ENCODE results near the gene ZNF48.

ZNF48 gene

DNA sequence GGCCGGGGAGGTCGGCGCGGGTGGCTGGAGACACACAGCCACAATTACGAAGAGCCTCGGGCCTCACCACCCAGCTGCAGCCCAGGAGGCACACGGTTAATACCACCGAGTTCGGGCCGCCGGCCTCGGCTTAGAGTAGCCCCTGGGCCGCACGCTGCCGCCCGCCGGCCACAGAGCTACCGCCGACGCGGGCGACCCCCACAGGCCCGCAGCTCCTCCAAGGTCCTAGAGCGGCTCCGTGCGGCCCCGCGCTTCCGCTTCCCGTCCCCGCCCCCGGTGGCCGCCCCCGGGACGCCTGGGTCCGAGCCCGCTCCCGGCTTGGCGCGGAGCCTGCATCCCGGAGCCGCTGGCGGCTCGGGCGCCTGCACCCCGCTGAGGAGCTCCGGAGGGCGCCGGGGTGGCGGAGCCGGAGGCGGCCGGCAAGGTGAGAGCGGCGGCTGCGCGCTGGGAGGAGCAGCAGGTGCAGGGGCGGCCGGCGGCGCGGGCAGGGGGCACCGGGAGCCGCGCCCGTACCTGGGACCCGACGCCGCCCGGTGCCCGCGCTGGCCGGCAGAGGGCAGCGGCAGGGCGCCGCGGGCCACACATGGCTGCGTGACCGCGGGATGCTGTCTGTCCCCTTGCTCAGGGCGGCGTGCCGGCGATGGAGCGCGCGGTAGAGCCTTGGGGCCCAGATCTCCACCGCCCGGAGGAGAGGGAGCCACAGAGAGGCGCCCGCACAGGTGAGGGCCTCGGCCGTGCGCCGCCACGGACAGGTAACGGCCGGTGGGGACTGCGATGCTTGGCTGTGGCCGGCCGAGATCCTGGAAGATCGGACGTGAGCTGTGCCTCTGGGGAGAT lies at the start of gene ZNF48:
Gene ZNF48, plus strand, starts transcription at position 266 of the 837 bp plus-strand sequence. Its CDS starts 375 bp downstream, at position 641.
- peak in 1 of 2 experiments; percentile 68 for DNase-seq

DNA sequence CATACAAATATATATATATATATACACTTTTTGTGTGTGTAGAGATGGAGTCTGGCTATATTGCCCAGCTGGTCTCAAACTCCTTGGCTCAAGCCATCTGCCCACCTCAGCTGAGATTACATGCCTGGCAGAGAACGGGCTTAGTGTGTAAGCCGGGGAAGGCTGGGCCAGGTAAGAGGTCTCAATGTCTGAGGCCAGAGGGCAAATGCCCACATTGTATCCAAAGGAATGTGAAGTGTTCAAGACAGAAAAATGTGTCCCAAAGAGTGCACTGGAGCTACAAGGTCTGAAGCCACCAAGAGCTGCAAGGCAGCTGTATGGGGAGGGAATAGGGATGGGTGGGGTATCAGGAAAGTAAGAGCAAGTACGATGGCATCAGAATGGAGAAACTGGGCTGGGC lies 48.9 kb upstream of the ZNF48 start:
- no peak for DNase-seq

DNA sequence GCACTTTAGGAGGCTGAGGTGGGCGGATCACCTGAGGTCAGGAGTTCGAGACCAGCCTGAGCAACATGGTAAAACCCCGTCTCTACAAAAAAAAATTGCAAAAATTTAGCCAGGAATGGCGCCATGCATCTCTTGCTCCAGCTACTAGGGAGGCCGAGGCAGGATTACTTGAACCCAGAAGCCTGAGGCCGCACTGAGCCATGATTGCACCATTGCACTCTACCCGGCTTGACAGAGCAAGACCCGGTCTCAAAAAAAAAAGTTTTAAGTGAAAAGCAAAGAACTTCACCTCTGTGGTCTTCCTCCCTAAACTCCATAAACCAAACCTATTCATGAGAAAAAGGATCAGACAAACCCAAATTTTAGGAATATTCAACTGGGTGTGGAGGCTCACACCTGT lies 47.1 kb upstream of the ZNF48 start:
- no peak for DNase-seq

DNA sequence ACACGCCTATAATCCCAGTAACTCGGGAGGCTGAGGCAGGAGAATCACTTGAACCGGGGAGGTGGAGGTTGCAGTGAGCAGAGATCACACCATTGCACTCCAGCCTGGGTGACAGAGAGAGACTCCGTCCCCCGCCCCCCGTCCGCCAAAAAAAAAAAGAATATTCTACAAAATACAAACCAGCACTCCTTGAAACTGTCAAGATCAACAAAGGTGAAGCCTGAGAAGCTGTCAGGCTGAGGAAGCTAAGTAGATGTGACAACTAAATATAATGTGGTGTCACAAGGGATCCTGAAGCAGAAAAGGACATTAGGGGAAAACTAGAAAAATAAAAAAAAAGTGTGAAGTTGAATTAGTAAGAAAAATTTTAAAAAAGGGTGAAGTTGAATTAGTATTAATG lies 46.3 kb upstream of the ZNF48 start:
- DNase-seq = no peak

DNA sequence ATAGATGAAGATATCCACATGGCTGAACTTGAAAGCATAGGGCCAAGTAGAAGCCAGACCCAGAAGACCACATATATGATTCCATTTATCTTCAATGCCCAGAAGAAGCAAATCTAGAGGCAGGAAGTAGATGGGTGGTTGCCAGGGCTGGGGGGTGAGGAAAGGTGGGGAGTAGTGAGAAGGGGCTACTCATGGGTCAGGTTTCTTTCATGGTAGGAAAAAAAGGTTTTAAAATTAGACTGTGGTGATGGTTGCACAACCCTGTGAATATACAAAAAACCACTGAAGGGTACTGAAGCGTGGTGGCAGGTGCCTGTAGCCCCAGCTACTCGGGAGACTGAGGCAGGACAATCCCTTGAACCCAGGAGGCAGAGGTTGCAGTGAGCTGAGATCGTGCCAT lies 45.5 kb upstream of the ZNF48 start:
- DNase-seq = no peak

DNA sequence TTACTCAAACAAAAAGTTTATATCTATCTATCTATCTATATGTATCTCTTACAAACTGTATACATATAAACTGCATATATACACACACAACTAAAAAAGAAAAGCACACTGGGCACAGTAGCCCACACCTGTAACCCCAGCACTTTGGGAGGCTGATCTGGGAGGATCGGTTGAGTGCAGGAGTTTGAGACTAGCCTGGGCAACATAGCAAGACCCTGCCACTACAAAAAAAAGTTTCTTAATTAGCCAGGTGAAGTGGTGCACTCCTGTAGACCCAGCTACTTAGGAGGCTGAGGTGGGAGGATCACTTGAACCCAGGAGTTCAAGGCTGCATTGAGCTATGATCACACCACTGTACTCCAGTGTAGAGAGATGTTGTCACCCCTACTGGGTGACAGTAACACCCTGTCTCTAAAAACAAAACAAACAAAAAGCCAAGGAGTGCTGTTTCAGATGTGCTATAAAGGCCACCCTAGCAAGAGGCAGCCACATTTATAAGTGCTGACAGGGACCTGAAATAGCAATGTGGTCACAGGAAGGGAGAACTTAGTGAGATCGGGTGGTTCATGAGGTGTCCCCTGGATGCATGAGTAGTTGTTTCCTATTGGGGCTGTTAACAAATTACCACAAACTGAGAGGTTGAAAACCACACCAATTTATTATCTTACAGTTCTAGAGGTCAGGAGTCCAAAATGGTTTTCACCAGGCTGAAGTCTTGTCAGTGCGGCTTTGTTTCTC lies 44.9 kb upstream of the ZNF48 start:
- no peak for DNase-seq

DNA sequence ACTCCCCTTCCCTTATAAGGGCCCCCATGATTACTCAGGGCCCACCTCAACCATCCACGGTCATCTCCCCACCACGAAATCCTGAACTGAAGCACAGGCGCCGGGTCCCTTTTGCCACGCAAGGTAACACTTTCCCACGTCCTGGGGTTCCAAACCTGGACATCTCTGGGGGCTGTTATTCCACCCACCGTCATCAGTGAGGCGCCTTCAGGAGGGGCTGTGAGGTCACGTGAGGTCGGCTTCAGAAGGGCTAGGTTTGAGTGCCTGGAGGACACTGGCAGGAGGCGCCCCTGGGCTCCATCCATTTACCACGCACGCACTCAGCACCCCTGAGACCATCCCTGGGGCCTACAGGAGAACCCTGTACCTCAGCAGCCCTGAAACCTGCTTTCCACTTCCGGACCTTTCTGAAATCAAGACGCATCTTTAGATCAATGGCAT lies 44.2 kb upstream of the ZNF48 start:
- no peak for DNase-seq

DNA sequence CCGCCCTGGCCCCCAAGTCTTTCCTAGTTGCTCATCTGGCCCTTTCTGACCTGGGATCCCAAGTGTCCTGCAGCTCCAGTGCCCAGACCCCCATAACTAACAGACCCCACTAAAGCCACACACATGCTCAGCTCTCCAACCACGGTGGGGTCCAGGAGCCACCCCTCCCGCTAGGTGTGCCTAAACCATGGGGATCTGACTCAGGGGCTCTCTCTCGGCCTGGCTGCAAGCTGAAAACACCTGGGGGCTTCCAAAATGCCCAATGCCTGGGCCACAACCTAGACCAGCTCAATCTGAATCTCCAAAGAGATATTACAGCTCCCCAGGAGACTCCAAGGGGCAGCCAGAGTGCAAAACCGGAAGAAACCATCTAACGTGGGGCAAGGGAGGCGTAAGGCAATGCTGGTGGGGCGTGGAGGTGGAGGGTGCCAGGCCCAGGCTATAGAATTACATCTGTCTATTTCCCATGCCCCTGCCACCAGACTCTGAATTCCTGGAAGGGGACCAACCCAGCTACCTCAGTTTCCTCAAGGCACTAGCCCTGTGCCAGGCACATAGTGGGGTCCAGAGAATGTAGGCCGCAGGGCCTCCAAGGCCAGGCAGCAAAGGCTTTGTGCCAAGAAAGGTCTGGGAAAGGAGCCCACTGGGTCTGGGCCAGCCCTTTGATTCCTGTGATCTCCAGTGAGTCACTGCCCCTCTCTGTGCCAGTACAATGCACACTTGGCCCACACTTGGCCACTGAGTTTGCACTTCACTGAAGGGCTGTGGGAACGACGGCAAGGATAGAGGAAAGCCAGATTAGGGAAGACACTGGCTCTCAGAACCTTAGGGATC lies 43.4 kb upstream of the ZNF48 start:
- peak in 1 of 2 experiments; percentile 35 for DNase-seq

DNA sequence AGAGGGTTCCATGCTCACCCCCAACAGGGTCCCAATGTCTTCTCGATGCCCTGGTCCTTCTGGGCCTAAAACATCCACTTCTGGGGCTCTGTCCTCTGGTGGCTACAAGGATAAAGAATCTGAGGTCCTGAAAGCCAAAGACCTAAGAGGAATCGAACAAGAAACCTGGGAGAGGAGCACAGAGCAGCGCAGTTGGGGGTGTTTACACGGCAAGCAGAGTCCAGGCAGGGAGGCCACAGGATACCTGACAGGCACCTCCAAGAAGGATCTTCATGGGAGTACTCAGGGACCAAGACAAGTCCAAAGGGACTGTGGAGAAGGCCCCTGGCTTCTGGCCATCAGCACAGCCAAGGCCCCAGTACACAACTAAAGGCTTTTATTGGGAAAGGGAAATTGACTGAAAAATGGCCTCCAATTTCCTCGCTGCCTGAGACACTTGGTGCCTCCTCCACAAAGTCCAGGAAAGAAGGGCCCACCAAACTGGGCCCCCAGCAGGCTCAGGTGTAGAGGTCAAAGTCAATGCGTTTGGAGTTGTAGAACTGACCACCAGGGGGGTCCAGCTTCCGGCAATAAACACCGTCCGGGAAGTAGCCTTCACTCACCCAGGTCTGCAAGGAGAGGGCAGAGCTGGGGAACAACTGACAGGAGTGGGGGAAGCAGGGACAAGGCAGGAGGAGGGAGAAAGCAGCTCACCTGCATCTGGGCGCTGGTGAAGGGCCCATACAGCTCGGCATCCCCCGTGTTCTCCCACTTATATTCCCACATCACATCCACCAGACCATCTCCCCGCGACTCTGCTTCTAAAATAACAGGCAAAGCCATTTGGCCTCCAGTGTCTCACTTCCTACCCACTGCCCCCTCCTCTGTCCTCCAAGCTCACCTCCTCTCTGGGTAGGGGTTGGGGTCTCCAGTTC lies 42.5 kb upstream of the ZNF48 start:
- no peak for DNase-seq

DNA sequence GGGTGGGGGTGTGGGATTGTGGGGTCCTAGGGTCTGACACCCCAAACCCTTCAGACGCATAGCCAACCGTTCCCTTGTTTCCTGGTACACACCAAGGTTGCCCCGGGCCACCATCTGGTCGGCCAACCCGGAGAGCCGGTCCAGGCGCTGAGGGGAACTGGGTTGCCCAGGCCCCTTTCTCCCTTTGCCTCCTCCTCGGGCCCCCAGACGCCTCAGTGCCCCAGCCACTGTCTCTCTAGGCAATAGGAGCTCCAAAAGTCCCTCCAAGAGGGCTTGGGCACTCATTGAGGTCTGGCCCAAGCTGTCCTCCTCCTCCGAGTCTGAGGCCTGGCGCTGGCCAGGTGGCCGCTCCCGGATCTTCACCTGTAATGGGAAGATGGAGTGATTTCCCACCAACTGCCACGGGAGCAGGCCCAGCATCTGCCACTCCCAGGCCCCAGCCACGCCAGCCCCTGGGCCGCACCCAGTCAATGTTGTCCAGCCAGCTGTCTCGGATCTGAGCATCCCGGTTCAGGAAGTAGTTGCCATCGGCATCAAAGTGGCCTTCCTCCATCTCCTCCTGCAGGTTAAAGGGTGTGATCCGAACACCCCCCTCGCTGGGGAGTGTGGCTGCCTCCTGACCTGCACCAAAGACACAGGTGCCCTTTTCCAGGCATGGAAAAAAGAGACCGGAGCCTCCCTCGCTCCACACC lies 41.6 kb upstream of the ZNF48 start:
- DNase-seq = no peak

DNA sequence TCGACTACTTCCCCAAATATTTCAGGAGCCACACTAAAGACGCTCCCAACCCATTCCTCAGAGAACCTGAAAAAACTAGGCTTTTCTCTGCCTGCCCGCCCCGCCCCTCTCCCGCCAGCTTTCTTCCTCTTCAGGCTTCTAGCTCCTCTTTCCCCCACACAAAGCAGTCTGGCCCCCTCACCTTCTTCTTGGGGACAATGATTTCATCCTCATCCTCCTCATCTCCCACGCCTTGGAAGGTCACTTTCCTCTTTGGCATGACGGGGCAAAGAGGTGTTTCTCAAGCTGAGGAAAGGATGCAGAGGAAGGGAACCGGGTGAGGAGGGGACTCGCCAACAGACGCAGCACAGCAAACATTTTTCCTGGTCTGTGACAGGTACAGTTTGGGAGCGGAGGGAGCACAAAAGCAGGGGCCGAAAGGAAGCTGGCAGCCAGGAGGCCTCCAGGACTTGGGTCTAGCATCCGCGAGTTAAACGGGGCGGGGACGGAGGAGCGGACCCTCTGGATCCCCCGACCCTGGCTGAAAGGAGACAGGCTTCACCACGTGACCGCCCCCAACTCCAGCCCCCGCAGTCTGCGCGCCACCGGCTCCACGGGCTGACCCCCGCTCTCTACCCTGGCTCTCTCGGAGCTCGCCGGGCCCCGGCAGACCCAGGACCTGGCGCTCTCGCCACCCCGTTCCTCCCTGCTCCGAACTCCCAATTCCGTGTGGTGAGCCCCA lies 40.6 kb upstream of the ZNF48 start:
- no peak for DNase-seq

DNA sequence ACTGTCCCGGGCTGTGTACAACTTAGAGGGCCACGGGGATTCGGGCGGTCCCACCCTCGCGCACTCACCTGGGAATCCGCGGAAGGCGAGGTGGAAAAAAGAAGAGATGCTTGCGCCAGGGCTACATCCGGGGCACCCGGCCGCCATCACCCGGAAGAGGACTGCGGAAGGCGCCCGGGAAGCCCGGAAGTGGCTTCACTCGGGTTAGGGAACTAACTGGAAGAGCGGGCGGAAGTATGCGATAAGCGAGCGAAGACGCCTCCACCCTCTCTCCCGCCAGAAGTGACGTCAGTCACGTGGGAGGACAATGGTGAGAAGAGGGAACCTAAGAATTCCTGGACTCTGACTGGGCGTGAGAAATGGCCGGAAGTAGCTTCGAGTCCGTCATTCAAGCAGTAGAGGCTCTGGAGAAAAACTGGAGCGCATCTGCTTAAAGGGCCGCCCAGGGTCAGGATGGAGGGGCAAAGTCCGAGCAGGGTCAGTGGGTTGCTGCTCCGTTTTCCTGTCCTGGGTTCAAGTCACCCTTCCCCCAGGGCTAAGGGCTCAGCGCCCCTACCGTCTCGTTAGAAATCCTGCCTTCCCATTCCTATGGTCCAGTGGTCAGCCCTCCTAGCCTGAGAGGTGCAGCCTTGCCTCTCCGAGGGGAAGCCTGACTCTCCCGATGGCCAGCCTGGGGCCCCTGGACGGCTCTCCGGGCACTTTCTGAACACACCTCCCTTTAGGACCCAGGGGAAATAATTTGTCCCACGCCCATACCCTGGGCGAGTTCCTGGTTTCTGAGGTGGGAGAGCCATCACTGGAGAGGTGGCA lies 39.9 kb upstream of the ZNF48 start, which contains the start of gene CD2BP2:
Gene CD2BP2, minus strand, starts transcription at position 165 of the 810 bp plus-strand sequence. CDS start 627 bp downstream, outside the sequence.
- peak; percentile 82 to 94 for DNase-seq

DNA sequence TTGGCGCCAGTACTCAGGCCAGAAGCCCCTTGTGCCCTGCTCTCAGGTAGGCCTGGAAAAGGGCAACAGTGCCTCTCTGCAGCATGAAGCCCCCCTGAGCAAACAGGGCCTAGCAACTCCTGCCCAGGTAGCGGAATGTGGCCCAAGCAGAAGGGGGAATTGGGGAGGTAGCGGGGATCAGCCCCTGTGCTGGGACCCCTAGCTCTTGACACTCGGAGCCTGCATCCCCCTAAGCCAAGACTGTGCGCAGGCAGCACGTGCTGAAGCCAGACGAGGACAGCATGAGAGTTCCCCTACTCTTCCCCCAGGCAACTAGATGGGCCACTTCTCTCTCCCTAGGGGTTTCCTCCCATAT lies 39.3 kb upstream of the ZNF48 start:
- no peak for DNase-seq

DNA sequence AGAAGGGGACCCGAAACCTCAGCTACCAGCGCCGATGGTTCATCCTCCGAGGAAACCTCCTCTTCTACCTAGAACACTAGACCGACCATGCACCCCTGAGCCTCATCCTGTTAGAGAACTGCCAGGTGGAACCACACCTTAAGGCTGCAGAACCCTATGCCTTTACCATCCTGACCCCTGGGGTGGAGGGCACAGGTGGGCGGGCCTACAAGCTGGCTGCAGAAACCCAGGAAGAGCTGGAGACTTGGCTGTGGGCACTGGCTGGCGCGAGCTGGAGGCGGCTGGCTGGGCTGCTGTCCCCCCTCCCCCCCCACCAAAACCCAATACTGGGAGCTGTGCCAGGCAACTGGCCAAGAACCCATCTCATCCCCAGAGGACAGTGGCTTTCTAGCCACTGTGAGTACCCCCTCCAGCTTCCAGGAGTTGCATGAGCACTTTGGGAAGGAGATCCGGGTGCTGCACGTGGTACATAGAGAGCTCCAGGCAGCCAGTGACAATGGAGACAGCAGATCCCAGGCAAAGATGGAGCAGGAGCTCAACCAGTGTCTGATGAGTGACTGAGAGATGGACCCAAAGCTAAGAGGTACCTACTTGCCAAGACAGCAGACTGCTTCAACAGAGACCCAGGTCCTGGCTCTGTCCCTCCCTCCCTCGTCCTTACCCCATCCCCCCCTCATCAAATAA lies 38.7 kb upstream of the ZNF48 start:
- DNase-seq = no peak

DNA sequence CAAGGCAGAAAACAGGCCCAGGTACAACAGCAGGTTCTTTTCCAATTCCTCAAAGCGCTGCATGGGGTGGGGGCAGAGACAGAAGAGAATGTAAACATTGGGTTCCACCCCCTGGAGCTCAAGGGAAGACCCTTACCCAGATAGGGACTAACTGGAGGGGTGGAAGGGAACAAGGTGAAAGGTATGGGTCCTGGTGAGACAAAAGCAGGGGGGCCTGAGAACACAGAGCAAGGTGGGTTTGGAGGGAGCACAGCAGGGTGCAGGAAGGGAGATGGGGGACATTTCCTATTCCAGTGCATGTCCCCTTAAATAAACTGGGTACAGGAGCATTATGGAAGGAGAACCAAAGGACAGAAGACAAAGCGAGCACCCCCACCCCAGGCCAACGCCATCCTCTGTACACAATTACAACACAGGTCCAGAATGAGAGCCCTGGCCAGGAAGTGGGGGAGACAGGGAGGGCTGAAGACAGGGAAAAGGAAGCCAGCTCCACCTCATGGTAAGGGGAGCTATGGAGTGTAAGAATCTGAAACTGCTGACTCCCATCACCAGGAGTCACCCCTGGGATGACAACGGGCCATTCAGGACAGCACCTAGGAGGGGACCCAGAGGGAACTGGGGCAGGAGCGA lies 38.0 kb upstream of the ZNF48 start:
- DNase-seq = no peak

DNA sequence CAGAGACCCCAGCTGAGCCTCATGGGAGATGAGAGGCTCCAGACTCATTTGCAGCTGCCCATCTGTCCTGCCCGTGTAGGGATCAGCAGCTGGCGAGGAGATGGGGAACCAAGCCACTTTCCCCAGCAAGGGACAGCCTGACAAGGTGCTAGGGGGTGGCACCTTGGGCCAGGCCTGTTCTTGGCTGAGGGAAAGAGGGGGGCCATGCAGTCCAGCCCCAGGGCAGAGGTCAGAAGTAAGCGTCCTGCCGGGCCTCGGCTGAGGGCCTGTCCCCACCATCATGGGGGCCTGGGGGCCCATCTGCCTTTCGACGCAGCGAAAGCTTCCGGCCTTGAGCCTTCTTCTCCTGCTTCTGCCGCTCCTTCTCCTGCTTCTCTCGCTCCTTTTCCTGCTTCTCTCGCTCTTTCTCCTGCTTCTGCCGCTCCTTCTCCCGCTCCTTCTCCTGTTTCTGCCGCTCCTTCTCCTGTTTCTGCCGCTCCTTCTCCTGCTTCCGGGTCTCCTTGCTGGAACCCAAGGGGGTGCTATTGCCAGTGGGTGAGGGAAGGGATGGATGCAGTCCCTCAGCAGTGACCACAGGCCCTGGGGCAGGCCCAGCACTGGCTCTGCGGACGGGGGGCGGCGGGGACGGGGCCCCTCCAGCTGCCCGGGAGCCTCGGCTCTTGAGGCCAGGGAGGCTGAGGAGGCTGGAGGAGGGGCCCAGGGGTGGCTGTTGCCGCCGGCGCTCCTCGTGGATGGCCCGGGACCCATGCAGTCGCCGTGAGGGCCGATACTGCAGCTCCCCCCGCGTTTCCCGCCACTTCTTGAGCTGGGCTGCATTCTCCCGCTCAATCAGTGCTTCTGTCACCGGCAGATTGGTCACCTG lies 37.3 kb upstream of the ZNF48 start:
- no peak for DNase-seq

DNA sequence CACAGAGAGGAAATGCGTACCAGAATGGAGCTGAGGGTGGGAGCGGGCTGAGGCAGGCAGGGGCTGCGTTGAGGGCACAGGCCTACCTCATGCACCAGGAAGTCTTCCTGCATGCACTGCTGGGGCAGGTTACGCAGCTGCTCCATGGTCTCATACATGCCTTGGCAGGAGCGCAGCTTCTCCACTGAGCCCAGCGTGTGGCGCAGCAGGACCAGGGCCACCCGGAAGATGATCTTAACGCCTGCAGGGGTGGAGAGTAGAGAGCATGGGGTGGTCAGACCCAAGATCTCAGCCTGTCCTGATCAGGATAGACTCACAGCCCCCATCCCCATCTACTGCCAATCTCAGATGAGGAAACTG lies 36.7 kb upstream of the ZNF48 start:
- no peak for DNase-seq

Measured in cerebellar nuclear complex (tissue), 1 donor.